ENCODE results near the gene NPPC. TPM values are rescaled to one million over a fixed set of nuclear protein-coding genes. Genes with fewer than 3 reads are reported as not detected.

The NPPC gene
- total and polyA plus RNA-seq, 2 experiments from 2014 or later: 0.91 TPM; not detected in 1

DNA sequence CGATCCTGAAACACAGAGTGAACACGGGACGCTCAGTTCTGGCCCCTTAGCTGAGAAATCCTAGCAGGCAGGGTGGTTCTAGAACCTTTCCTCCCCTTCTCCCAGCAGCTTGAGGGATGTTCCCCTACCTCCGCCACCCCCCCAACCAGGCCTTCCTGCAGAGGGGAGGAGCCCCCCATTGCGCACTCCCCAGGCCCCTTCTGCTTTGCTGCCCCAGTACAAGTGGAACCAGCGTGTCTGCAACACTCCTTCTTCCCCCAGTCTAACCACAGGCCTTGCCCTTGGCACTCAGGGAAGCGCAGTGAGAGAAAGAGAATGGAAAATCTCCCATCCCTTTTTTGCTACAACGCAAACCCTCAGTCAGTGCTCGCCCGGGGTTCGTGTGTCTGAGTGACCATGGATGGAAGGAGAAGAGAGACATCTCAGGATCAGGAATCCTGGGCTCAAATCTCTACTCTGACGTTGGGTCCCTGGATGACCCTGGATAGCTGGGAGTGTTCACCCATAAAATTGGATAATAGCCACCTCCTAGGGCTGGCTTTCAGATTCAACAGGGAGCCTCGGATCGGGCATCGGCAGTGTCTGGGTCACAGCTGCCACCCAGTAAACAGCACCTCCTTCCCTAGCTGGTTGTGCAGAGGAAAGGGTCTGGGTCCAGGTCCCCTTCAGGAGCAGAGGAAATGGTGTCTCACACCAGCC lies 3.7 kb downstream of the NPPC start:
- no peaks in the 10 kb centered on the region for H3K4me1 ChIP-seq (ENCODE audit: low read depth)
- TF ChIP-seq, protein P1, sequence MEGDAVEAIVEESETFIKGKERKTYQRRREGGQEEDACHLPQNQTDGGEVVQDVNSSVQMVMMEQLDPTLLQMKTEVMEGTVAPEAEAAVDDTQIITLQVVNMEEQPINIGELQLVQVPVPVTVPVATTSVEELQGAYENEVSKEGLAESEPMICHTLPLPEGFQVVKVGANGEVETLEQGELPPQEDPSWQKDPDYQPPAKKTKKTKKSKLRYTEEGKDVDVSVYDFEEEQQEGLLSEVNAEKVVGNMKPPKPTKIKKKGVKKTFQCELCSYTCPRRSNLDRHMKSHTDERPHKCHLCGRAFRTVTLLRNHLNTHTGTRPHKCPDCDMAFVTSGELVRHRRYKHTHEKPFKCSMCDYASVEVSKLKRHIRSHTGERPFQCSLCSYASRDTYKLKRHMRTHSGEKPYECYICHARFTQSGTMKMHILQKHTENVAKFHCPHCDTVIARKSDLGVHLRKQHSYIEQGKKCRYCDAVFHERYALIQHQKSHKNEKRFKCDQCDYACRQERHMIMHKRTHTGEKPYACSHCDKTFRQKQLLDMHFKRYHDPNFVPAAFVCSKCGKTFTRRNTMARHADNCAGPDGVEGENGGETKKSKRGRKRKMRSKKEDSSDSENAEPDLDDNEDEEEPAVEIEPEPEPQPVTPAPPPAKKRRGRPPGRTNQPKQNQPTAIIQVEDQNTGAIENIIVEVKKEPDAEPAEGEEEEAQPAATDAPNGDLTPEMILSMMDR (IDR thresholded peaks at IDR 0.05; ENCODE audit: low read depth, low read length): no peak
- no peak overlapping the region for H3K27ac ChIP-seq
- H3K4me3 ChIP-seq: no peak overlapping the region
- peaks cover 56% of the 10 kb centered on the region for H3K27me3 ChIP-seq
- H3K9me3 ChIP-seq (ENCODE audit: low read depth): no peaks in the 10 kb centered on the region
- no peak for DNase-seq (ENCODE audit: low read depth in 1 of 2, low spot score in 1 of 2)
- H3K36me3 ChIP-seq: no peaks in the 10 kb centered on the region

DNA sequence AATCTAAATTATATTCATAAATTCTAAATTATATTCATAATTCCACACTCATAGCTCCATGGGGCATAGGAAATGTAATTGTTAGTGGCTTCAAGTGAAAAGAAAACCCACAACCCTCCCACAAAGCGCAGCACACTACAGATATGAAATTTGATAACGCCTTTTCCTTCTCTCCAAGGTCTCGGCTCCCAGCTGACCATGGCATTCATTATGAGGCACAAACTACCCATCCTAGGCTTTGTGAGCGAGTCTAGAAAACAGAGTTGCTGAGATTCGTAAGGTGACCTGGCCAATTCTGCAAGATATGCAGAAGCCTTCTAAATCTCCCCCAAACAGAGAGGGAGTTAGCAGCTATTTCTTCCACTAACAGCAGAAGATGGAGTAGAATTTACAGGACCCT lies 5.4 kb downstream of the NPPC start:
- no peaks in the 10 kb centered on the region for H3K9me3 ChIP-seq (ENCODE audit: low read depth)
- no peak overlapping the region for H3K27ac ChIP-seq
- H3K27me3 ChIP-seq: peaks cover 40% of the 10 kb centered on the region
- H3K4me1 ChIP-seq (ENCODE audit: low read depth): no peaks in the 10 kb centered on the region
- H3K36me3 ChIP-seq: no peaks in the 10 kb centered on the region
- TF ChIP-seq, protein P1 (IDR thresholded peaks at IDR 0.05; ENCODE audit: low read depth, low read length): no peak
- no peak overlapping the region for H3K4me3 ChIP-seq
- DNase-seq (ENCODE audit: low read depth in 1 of 2, low spot score in 1 of 2): no peak

- H3K9me3 ChIP-seq (ENCODE audit: low read depth): no peaks in the 10 kb centered on the region
- H3K36me3 ChIP-seq: no peaks in the 10 kb centered on the region
- H3K27ac ChIP-seq: no peak overlapping the region
- peaks cover 35% of the 10 kb centered on the region for H3K27me3 ChIP-seq
- TF ChIP-seq, protein P1 (IDR thresholded peaks at IDR 0.05; ENCODE audit: low read depth, low read length): no peak
- no peak overlapping the region for H3K4me3 ChIP-seq
- no peak for DNase-seq (ENCODE audit: low read depth in 1 of 2, low spot score in 1 of 2)
- H3K4me1 ChIP-seq (ENCODE audit: low read depth): no peaks in the 10 kb centered on the region
Measured at GRCh38 chr2:231920366-231920765, 5.8 kb downstream of the NPPC start.

- Histone ChIP-seq H3K27ac (no peak overlapping the region), H3K4me3 (no peak overlapping the region), H3K27me3 (peaks cover 26% of the 10 kb centered on the region), H3K36me3 (no peaks in the 10 kb centered on the region), H3K9me3 (ENCODE audit: low read depth) (no peaks in the 10 kb centered on the region), H3K4me1 (ENCODE audit: low read depth) (no peaks in the 10 kb centered on the region)
- TF ChIP-seq, protein P1 (IDR thresholded peaks at IDR 0.05; ENCODE audit: low read depth, low read length): no peak
- DNase-seq (ENCODE audit: low read depth in 1 of 2, low spot score in 1 of 2): no peak
Measured at GRCh38 chr2:231919341-231920035, 6.7 kb downstream of the NPPC start.

- DNase-seq (ENCODE audit: low read depth in 1 of 2, low spot score in 1 of 2): no peak
Measured at GRCh38 chr2:231918501-231919330, 7.5 kb downstream of the NPPC start.

More at GRCh38 chr2:231918501-231919330, 7.5 kb downstream of the NPPC start:
- Histone ChIP-seq H3K36me3 (no peaks in the 10 kb centered on the region), H3K27me3 (peaks cover 19% of the 10 kb centered on the region), H3K4me1 (ENCODE audit: low read depth) (no peaks in the 10 kb centered on the region), H3K4me3 (no peak overlapping the region), H3K9me3 (ENCODE audit: low read depth) (no peaks in the 10 kb centered on the region), H3K27ac (no peak overlapping the region)
- TF ChIP-seq, protein P1 (IDR thresholded peaks at IDR 0.05; ENCODE audit: low read depth, low read length): no peak
